ENCODE results near the gene LUZP2.

LUZP2 gene

GRCh38 chr11:24734742-24735237, 237.9 kb downstream of the LUZP2 start:
- no peak for DNase-seq

DNA sequence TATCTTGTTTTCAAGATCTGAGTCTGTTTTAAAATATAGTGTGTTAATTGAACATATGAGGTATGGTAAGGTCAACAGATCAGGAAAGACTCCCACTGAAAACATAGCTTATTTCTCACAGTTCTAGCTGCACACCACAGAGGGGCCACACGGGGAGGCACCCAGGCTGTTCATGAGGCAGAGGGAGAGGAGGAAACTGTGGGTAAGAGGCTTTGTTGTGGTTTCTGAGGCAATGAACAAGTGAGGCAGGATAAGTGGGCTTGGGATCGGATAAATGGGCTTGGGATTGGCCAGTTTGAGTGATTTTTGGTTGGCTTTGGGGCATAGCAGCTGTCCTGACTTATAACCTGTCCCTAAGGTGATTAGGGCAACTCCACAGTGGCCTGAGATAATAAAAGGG, 242.1 kb downstream of the LUZP2 start:
- no peak for DNase-seq

GRCh38 chr11:24739637-24740036, 242.8 kb downstream of the LUZP2 start:
- DNase-seq = no peak

DNA sequence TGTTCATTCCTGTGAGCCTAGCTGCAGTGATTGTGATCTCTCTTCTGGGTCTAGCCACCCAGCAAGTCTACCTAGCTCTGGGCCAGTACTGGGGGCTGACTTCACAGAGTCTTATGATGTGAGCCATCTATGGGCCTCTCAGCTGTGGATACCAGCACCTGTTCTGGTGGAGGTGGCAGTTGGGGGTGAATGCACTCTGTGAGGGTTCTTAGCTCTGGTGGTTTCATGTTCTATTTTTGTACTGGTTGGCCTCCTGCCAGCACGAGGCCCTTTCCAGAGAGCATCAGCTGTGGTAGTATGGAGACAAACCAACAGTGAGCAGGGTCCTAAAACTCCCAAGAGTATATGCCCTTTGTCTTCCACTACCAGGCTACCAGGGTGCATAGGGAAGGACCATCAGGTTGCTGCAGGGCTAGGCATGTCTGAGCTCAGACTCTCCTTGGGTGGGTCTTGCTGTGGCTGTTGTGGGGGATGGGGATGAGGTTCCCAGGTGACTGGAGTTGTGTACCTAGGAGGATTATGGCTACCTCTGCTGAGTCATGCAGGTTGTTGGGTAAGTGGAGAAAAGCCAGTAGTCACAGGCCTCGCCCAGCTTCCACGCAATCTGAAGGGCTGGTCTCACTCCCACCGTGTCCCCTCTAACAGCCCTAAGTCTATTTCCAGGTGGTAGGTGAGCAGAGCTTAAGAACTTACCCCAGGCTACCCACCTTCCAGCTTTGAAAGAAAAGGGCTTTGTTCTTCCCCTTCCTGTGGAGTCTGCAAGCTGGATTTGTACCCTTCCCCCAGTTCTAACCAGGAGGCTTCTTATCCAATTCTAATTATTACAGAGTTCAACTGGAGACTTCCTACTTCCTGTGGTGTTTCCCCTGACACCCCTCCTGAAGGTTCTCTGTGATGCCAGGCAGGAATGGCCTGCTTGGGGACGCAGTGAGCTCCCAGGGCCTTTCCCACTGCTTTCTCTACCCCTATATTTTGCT, 250.7 kb downstream of the LUZP2 start:
- no peak for DNase-seq

GRCh38 chr11:24748261-24748660, 251.4 kb downstream of the LUZP2 start:
- DNase-seq = no peak

- DNase-seq = no peak
Measured at GRCh38 chr11:24754406-24754805, 257.6 kb downstream of the LUZP2 start.

GRCh38 chr11:24755260-24755839, 258.5 kb downstream of the LUZP2 start:
- DNase-seq = no peak

- DNase-seq = no peak
Measured at GRCh38 chr11:24759742-24760141, 262.9 kb downstream of the LUZP2 start.

GRCh38 chr11:24760681-24761080, 263.8 kb downstream of the LUZP2 start:
- no peak for DNase-seq

DNA sequence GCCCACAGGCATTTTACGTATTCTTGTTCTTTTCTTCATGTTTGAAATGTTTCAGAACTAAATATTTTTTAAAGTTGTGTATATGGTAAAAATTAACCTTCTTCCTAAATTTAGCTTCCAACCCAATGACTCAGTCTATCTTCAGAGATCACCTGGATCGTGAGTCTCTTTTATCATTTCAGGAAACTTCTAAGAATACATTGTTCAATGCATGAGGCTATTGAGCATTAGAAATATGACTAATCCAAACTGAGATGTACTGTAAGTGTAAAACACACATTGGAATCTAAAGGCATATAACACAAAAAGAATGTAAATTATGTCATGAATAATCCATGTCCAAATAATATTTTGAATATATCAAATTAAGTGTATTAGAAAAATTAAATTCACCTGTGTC, 265.2 kb downstream of the LUZP2 start:
- DNase-seq = no peak

- no peak for DNase-seq
Measured at GRCh38 chr11:24767411-24767810, 270.6 kb downstream of the LUZP2 start.

GRCh38 chr11:24773322-24773721, 276.5 kb downstream of the LUZP2 start:
- DNase-seq = no peak

DNA sequence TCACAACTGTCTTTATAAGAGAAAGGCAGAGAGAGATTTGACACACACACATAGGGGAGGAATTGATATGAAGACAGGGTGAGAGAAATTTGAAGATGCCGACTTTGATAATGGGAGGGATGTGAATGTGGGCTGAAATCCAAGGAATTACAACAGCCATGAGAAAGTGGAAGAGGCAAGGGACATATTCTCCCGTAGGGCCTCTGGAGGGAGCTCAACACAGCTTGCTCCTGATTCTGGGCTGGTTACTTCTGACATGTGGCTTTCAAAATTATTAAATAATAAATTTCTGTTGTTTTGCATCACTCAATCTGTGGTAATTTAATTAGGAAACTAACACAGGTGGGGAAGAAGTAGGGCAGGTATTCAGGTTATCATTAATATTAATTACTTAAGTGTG, 282.9 kb downstream of the LUZP2 start:
- no peak for DNase-seq

DNA sequence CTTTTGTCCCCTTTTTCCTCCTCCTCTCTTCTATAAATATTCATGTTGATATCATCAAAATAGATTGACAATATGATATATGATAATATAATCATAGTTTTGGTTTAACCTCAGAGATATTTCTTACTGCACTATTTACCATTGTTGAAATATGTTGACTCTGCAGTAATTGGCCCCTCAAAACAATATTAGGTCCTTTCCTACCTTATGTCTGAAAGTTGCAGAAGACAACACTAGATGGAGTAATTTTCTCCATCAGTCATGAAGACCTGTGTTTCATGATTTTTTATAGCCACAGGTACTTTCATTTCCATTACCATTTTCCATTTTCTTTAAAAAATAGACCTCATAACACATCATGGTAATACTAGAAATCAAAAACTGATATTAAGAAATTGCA, 284.4 kb downstream of the LUZP2 start:
- DNase-seq = no peak

GRCh38 chr11:24793479-24793878, 296.6 kb downstream of the LUZP2 start:
- DNase-seq = no peak

- no peak for DNase-seq
Measured at GRCh38 chr11:24794064-24794463, 297.2 kb downstream of the LUZP2 start.

DNA sequence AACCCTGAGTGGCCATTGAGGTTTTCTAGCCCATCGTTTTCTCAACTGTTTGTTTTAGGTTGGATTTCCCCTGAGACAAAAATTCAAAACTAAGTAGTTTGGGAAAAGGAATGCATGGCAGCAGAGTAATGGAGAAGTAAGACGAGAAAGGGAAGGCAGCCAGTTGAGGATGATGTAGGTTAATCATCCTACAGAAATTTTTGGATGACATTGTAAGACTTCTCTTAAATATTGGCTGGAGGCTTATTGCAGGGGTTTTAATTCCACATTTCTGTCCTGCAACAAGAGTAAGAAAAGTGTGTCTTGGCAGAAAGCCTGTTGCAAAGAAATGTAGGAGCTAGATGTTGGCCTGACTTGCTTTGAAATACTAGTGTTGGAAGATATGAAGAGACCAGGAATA, 308.8 kb downstream of the LUZP2 start:
- DNase-seq = no peak

DNA sequence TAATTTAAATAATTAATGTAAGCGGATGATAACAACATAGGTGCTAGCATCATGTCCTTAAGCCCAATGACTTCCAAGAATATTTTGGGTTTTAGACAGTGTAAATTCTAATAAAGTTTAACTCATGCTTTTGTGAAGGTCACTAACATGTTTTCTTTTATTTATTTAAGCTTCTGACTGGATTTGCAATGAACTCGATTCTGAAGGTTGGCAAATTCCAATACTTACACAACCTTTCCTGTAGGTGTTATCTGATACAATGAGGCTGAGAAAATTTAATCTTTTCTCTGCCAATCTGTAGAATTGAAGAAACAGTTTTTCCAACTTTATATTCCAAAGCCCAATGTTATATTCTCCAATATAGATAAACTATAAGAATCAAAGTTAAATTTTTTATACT, 311.3 kb downstream of the LUZP2 start:
- no peak for DNase-seq

DNA sequence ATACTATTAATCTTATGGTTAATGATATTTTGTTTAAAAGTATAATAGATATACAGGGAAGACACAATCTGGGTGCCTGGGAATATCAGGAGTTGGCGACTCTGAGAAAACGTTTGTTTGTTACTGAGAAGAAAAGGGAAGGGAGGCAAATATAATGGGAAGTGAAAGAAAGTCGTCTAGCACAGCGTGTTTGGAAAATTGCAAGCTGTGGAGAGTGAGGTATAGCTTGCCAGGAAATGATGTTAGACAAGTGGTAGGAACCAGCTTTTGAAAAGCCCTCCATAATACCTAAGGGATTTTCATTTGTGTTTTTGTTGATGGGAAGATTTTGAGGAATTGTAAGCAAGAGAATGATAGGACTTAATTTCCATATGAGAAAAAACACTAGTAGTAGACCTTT, 322.2 kb downstream of the LUZP2 start:
- no peak for DNase-seq

DNA sequence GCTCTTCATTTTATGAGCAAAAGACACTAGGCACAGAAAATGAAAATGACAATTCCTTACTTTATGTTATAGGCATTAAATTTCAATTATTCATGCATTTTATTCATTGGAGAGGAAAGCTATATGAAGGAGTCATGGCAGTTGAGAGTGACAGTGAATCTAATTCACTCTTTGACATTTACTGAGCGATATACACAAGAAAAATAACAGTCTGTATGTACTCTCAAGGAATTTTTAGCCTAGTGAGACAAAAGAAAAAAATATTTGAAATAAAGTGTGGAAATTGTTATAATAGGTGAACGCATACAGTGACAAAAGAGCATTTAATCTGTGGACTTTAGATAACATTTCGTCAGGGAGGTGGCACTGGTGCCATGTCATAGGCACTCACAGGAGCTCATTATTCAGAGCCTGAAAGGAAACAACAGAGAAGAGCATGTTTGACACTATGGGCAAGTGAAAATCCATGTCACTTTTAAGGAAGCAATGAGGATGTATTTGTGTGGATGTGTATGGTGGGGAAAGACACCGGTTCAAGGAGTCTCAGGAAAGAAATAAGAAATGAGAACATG, 323.1 kb downstream of the LUZP2 start:
- DNase-seq = no peak

- DNase-seq = no peak
Measured at GRCh38 chr11:24820541-24820940, 323.7 kb downstream of the LUZP2 start.

DNA sequence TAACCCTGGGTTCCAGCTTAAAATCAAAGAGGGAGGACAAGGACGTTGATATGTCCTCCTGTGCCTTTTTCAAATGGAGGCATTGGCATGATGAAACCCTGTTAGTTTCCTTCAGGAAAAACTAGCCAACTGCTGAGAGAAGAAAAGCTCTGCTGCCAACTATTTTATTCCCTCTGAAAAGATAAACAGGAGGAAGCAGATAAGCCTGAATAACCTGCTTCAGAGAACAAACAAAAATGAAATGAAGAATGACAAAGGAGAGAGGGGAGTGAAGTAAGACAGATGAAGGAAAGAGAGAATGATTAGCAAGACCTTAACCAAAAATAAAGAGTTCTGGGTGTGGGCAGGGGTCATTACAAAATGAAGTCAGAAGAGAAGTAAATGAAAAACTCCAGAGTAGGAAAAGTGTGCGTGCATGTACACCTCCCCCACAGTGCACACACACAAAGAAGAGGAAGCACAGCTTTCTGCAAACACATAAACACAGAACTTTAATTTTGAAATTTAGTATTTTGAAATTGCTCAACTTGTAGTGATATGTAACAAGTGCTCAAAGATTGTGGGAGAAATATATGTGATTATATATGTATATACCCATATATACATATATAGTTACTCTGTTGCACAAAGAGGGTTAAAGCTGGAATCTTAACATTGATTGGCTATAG, 332.2 kb downstream of the LUZP2 start:
- no peak for DNase-seq

DNA sequence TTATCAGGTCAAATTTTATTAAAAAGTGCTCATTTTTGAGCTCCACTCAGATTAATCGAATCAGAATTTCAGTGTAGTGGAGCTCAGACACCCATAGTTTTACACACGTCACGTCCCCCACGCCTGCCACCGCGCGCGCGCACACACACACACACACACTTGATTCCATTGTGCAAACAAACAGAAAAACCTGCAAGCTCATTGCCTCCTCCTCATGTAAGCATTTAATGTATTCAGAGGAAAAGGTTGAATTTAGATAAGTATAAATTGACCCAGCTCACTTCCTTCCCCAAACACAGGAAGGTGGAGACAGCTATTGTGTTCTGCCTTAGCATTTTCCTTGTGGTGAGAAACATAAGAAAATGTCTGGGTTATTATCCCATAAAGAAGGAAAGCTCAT, 336.7 kb downstream of the LUZP2 start:
- DNase-seq = no peak
